GM18868 (cell line): ENCODE data around the gene PLCE1.
A peak's percentile ranks its signal among the peaks of the same experiment; 100 is the strongest.
"Not testable (repeated sequence)": the region's sequence is repeated elsewhere in the genome, so short reads cannot be mapped to it uniquely, and the experiment has no call there.

Source experiments
- ATAC-seq: cut with Tn5 transposase; IDR thresholded peaks from one replicate; pipeline ENCODE4 v1.9.1; 2021; ENCODE audit warnings: mild to moderate bottlenecking, moderate library complexity; ENCODE audit not compliant: unreplicated experiment

PLCE1 gene

DNA sequence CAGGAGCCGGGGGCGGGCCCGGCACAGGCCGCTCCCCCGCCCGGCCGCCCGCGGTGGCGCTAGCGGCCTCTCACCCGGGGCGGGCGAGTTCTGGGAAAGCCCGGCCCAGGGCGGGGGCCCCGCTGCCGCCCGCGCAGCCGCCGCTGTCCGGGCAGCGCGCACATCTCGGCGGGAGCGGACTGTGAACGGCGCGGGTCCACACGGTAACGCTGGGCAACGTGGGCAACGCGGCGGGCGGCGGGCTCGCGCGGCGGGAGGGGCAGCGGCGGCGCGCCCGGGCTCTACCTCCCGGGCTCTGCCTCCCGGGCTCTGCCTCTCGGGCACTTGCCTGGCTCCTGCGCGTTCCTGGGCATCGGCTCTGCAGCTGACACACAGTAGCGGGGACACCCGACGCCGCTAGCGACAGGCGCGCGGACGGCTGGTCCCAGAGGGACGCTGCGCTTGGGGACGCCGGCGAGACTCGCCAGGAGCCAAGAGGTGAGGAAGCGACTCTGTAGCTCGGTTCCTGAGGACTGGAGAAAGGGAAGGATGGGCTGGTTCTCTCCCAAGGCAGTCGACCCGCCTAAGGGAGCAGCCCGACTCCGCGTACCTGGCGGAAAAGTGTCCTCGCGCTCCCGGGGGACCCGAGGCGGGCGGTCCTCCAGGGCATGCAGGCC, at the start of gene PLCE1:
PLCE1 (plus strand) TSS at position 150 of the 656 bp plus-strand sequence. CDS start 37,116 bp downstream, outside the sequence.
- peak; percentile 77 for ATAC-seq

DNA sequence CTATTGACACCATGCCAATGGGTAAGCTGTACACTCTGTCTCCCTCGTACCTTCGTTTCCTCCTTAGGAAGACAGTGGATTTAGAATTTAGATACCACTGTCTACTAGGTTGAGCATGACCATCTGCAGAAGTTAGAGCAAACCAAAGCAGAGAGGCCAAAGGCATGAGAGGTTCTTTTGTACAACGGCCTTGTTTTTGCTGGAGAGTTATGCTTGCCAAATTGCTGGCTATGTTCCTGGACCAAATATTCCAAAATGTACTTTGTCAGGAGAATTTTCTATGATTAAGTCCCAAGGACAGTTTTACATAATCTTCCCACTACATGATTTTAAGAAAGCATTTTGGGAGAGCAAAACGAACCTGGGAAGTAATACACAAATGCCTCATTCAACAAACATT, 47.9 kb upstream of the PLCE1 start:
- no peak for ATAC-seq

DNA sequence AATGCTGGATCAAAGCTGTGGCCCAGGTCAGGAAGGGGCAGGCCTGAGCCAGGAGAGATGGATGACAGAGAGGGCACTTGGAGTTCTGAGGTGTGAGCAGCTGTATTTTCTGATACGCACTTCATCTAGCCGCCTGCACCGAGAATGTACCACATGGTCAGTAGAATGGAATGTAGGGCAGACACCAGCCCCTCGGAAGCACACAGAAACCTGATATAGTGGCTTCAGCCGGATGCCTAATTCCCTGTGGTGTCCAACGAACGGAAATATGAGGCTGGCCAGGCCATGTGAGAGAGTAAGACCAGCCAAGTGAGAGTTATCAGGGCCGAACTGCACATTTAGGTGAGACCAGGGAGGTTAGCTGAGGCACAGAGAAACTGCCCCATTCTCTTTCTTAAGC, 46.7 kb upstream of the PLCE1 start:
- ATAC-seq, result no peak

DNA sequence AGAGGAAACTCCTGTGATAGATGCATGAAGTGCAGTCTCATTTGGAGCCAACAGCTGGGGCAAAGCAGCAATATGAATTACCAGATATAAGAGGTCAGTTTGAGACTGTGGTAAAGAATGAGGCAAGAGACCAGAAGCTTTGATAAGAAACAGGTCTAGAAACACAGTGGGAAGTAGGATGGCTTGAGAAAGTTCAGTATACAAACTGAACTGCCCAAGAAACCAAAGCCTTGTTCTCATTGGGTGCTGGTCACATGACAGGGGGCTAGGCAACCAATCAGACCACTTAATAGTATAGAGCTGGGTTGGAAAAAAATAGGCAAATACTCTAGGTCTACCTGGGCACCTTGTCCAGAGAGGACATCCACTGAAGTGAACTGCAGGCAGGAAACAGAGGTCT, 46.2 kb upstream of the PLCE1 start:
- ATAC-seq, result no peak

DNA sequence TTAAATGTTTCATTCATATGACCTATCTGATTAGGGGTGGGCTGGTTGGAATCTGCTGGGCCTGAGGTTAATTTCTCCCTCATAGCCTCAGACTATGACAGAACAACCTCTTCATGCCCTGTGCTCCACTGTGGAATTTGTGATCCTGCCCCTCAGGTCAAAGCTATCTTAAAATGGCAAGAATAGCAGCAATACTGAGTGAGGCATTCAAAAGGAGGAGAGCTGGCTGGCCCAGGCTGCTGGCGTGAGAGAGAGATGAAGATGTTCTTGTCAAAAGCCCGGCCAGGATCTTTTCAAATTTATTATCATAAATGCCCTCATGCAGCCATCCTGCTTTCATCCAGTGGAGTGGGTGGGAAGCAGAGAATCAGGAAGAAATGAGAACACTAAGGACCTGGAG, 41.8 kb upstream of the PLCE1 start:
- no peak for ATAC-seq

DNA sequence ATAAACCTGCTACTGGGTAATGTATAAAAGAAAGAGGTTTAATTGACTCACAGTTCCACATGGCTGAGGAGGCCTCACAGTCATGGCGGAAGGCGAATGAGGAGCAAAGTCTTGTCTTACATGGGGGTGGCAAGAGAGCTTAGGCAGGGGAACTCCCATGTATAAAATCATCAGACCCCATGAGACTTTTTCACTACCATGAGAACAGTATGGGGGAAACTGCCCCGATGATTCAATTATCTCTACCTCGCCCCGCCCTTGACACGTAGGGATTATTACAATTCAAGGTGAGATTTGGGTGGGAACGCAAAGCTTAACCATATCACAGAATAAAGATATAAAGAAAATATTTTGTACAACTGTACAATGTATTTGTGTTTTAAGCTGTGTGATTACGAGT, 39.4 kb upstream of the PLCE1 start:
- no peak for ATAC-seq

DNA sequence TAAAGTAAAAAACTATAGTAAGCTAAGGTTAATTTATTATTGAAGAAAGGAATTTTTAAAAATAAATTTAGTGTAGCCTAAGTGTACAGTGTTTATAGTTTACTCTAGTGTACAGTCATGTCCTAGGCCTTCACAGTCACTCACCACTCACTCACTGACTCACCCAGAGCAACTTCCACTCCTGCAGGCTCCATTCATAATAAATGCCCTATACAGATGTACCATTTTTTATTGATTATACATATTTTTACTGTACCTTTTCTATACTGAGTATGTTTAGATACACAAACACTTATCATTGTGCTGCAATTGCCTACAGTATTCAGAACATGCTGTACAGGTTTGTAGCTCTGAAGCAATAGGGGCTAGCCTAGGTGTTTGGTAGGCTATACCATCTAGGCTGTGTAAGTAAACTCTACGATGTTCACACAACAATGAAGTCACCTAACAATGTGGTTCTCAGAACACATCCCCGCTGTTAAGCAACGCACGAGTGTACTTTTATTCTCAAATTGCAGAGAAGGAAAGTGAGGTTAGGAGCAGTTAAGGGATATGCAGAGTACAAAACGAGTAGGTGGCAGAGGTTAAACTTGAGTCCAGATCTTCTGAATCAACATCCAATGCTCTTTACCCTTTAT, 38.9 kb upstream of the PLCE1 start:
- no peak for ATAC-seq

DNA sequence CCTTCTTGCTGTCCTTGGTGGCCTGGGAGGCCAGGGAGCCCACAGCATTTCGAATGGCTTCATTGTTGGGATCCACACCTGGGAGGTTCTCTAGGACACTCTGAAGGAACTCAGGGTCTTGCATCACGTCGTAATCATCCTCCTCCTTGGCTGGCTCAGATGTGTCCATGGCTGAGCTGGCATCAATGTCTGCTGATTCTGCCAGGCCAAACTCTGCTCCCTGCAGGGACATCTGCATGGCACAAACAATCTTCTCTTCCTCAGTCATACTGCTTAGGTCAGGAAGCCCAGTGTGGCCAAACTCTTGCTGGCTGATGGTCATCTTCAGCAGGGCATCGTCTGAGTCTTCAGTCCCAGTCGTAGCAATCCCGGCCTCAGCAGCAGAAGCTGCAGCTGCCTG, 34.9 kb upstream of the PLCE1 start:
- ATAC-seq, result no peak

DNA sequence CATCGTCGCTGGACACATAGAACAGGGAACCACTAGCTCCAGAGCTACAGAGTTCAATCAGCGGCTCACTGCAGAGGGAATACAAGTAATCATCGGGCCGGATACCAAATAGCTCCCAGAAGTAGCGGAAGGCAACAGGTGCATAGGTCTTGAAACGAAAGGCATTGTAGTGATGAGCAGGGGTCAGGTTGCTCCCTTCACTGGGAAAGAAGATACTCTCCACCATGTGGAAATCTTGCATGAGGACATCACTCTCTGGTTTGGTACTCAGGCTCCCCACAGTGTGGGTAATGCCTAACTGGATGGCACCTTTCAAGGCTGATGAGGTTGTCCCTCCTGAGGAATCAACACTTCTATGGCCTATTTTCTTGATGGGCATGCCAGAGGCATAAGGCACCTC, 32.7 kb upstream of the PLCE1 start:
- not testable (repeated sequence) for ATAC-seq

DNA sequence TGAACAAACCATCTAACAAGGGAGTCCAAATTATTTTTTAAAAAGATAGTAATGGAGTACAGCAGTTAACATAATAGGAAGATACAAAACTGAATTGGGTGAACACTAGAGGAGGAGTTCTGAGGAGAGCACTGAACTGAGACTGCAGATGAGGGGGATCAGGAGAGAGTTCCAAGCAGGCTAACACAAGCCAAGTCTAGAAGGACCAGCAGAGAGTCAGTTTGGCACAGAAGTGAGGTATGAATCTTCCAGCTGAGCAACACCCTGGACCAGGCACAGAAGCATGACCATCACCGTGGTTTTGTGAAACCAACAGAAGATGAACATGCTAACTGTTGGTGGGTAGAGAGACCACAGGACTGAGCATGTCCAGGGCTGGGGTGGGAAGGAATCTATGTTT, 30.8 kb upstream of the PLCE1 start:
- no peak for ATAC-seq

DNA sequence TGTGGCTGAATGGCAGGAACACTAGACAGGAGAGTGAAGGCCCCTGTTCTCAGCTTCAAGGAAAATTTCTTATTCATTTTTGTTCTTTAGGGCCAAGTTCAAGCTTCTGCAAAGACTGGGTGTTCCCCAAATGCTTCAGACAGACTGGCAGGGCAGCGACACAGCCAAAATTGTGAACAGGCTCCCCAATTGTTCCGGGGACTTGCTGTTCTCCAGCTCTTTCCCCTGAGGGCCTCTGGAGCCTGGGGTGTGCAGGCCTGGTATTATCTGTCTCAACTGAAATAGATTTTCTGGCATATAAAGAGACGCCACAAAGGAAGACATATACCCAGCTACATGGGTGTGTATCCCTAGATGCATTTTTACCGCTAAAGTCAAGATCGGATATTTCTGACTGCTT, 30.3 kb upstream of the PLCE1 start:
- no peak for ATAC-seq

DNA sequence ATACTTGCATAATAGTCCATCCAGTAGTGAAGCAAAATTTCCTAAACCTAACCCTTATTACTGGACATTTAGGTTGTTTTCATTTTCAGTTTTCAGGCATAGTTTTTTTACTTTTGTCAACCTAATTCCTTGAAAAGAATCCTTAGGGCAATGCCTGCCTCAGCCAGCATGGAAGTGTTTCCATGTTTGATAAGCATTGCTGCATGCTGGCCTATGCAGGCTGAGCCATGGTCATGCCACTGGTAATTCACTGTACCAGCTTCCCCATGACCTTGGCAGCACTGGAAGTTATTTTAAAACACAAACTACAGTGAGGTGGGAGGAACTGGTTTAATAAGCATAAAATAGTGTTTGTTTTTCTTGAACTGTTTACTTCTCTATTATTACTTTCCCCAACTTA, 27.8 kb upstream of the PLCE1 start:
- no peak for ATAC-seq

DNA sequence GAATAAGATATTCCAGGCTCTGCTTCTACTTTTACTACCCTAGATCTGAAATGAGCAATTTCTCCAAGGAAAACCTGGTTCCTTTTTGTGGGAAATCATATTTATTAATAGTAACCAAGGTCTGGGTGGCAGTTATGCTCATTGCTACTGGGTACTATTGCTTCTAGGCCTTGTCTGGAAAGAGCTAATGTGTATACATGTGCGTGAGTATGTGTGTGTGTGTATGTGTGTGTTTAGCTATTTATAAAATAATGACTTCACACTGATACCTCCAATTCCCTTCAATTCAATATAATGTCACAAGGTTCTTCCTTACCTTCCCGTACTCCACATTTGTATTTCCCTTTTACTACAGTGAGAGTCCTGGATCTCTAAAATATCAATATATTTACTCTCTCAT, 26.0 kb upstream of the PLCE1 start:
- no peak for ATAC-seq

DNA sequence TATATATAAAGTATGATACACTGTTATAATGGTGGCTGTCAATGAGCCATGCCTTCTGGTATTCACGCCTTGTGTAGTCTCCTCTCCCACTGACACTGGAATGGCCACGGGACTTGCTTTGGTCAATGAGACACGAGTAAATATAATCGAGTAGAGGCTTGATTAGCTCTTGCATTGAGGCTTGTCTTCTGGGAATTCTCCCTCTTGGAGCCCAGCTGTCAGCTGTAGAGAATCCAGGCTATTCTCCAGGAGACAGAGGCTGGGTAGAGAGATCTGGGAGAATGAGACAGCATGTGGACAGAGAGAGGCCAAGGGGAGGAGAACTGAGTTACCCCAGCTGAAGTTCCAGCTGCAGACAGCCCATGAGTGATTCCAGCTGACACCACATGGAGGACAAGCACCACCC, 25.2 kb upstream of the PLCE1 start:
- no peak for ATAC-seq

DNA sequence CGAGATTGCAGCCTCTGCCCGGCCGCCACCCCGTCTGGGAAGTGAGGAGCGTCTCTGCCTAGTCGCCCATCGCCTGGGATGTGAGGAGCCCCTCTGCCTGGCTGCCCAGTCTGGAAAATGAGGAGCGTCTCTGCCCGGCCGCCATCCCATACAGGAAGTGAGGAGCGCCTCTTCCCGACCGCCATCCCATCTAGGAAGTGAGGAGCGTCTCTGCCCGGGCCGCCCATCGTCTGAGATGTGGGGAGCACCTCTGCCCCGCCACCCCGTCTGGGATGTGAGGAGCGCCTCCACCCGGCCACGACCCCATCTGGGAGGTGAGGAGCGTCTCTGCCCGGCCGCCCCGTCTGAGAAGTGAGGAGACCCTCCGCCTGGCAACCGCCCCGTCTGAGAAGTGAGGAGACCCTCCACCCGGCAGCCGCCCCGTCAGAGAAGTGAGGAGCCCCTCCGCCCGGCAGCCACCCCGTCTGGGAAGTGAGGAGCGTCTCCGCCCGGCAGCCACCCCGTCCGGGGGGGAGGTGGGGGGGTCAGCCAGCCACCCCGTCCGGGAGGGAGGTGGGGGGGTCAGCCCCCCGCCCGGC, 23.2 kb upstream of the PLCE1 start:
- ATAC-seq, result not testable (repeated sequence)

DNA sequence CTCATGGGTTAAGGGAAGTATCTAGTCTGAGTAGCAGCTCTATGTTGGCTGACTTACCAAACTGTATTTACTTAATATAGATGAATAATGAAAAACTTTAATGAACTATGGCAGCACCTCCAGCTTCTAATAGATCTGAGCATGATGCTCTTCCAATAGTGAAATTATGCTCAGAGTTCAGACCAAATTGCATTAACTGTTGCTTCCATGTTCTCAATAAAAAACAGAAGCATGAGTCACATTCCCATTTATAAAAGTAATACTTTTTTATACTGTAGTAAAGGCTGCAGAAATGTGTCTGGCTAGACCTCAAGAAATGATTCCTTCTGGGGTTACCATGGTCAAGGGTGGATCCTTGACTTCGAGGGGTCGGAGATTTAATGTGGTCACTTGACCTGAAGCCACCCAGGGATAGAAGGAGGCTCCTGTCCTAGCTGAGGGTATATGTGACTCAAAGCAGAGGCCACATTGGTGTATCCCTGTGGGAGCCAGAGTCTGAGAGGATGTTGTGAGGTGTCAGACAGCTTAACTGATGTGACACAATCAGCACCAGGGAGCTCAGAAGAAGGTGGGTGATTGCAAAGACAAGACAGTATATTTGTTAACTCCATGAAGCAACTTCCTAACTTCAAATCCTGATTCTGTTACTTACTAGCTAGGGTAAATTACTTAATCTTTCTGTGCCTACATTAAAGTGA, 19.8 kb upstream of the PLCE1 start:
- no peak for ATAC-seq

DNA sequence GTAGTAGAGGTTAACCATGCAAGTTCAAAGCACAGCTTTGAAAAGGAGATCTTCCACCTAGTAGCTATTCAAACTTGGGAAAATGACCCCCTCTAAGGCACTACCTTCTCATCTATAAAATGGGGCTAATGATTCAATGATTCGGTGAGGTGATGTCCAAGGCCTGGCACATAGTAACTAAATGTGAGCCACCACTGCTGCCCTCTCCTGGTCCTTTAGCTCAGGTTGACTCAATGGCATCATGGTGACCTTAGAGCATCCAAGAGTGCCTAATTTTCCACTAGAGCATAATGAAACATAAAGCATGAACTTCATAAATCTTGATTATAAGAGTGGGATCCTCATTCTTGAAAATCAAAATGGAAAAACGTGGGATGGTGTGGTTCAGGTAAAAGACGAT, 16.3 kb upstream of the PLCE1 start:
- ATAC-seq, result no peak

DNA sequence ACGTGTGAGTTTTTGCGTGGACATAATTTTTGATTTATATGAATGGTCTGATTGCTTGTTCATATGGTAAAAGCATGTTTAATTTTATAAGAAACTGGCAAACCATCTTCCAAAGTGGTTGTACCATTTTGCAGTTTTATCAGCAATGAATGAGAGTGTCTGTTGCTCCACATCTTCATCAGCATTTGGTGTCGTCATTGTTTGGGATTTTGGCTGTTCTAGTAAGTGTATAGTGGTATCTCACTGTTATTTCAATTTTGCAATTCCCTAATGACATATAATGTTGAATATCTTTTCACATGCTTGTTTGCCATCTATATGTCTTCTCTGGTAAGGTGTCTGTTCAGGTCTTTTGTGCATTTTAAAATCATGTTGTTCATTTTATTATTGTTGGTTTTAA, 13.2 kb upstream of the PLCE1 start:
- ATAC-seq, result no peak

DNA sequence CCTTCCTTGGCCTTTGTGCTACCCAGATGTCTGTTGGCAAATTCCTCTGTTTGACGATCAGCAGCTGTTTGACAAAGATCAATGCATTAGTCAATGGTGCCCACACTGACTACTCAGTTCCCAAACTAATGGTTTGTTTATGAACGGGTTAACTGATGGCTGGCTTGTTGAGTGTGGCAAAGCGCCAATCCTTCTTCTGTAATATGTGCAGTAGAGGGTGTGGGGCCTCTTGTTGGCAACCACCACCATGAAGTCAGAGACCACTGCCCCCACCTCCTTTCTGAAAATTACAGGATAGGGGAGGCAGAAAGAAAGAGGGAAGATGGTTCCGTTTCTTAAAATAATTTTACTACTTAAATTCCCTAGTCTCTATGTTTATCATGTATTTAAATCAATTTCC, 2.6 kb upstream of the PLCE1 start:
- no peak for ATAC-seq

DNA sequence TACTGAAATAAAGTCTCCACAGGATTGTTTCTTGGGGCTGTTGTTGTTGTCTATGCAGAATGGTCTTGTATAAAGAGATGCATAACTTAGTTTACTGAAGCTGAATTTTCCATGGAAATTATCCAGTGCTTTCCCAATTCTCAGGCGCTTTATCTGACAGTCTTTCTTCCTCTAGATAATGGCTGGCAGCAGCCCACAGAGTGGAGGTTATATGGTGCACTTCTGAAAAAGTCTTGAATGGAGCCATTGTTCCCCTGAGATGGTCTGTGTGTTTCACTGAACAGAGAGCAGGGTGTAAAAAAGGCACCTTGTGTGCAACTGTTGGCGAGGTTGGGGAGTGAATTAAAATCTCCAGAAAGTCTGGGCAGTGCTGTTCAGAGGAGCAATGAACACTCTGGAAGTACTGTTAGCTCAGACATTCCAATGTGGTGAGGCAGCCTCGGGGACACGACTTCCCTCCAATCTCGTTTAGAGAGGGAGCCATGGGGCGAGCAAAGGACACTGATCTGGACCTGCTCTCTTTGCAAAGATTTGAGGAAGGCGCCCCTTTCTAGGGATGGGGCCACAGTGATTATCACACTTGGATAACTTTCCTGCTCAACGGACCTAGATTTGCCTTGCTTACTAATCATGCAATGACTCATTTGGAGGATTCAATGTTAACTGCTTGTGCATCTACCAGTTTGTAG, 2.0 kb upstream of the PLCE1 start:
- no peak for ATAC-seq

DNA sequence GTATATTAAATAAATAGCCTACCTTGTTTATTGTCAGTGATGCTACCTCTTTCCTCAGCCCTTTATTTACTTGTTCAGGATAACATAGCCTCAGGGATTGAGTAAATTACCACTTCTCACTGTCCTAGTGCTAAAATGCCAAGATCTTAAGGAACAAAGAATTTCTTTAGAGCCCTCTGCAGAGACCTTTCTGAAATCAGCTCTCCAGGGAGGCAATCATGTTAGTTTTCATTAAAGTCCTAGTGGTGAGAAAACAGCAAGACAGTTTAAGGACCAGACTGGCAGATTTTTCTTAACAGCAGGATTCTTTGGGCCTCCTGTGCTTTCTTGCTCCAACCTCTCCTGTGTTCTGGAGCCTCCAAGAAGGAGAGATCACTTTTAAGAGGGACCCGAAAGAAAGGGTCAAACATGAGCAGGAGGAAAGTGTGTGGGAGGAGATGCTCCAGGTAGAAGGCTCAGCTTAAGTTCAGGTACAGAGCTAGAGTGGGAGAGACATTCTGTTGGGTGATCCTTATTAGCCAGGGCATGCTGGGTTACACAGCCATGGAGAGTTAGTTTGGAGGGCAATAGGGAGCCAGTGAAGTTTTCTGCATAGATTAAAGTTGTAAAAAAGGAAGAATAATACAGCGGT, 1.2 kb upstream of the PLCE1 start:
- ATAC-seq, result no peak
